Retinal pigment epithelial cell (primary cell): ENCODE measurements around the gene PCYT2.

ENCODE experiments used
- DNase-seq: peaks from one replicate; pipeline ENCODE4 v3.0.0-alpha.2; 2010; ENCODE audit warnings: low read depth
- H3K4me3 ChIP-seq: 2 replicates; pipeline ENCODE4 v1.5.1; 2011; ENCODE audit warnings: mild to moderate bottlenecking, low read length, control low read depth, moderate library complexity
- TF ChIP-seq, protein P1 (sequence below): conservative IDR thresholded peaks from 2 replicates; pipeline ENCODE4 v1.5.1; 2011; ENCODE audit warnings: low read depth, low read length, control low read depth, inconsistent platforms

PCYT2 gene

DNA sequence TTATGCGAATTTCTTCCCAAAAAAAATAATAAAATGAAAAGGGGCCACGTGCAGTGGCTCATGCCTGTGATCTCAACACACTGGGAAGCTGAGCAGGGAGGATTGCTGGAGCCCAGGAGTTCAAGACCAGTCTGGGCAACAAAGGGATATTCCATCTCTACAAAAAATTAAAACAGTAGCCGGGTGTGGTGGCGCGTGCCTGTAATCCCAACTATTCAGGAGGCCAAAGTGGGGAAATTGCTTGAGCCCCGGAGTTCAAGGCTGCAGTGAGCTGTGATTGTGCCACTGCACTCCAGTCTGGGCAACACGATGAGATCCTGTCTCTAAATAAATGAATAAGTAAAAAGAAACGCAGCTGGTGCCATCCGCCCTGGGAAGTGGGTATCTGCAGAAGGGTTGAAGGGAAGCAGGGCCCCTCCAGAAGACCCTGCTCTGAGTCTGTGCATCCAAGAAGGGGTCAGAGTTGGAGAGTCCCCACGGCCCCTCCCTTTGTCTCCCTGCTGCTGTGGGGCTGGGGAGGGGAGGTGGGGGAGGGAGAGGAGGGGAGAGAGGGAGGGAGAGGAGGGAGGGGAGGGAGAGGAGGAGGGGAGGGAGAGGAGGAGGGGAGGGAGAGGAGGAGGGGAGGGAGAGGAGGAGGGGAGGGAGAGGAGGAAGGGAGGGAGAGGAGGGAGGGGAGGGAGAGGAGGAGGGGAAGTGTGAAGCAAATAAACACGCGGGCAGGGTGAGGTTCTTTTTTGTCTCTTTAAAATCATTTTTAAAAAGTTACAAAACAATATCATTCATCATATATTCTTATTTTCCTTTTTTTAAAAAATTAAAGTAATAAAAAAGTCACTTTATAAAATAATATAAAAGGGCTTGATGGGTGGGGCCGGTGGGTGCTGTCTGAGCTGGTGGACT lies 40.8 kb upstream of the PCYT2 start:
- H3K4me3 ChIP-seq = no peak overlapping the region
- TF ChIP-seq, protein P1, sequence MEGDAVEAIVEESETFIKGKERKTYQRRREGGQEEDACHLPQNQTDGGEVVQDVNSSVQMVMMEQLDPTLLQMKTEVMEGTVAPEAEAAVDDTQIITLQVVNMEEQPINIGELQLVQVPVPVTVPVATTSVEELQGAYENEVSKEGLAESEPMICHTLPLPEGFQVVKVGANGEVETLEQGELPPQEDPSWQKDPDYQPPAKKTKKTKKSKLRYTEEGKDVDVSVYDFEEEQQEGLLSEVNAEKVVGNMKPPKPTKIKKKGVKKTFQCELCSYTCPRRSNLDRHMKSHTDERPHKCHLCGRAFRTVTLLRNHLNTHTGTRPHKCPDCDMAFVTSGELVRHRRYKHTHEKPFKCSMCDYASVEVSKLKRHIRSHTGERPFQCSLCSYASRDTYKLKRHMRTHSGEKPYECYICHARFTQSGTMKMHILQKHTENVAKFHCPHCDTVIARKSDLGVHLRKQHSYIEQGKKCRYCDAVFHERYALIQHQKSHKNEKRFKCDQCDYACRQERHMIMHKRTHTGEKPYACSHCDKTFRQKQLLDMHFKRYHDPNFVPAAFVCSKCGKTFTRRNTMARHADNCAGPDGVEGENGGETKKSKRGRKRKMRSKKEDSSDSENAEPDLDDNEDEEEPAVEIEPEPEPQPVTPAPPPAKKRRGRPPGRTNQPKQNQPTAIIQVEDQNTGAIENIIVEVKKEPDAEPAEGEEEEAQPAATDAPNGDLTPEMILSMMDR = no peak
- no peak for DNase-seq

DNA sequence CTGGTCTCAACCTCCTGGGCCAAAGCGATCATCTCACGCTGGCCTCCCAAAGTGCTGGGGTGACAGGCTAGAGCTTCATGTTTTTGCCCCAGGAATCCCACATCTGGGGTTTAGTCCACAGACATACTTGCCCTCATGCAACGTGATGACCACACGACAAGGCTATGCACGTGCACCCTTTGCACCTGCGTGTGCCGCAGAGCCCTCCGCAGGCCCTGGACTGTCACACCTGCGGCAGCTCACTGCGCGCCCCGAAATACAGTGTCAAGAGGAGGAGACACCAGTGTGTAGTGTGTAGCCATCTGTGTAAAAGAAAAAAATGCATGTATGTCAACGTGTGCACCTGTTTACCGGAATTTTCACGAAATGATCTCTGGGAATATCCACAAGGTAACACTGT lies 39.3 kb upstream of the PCYT2 start:
- DNase-seq = no peak
- TF ChIP-seq, protein P1 = no peak
- no peak overlapping the region for H3K4me3 ChIP-seq

DNA sequence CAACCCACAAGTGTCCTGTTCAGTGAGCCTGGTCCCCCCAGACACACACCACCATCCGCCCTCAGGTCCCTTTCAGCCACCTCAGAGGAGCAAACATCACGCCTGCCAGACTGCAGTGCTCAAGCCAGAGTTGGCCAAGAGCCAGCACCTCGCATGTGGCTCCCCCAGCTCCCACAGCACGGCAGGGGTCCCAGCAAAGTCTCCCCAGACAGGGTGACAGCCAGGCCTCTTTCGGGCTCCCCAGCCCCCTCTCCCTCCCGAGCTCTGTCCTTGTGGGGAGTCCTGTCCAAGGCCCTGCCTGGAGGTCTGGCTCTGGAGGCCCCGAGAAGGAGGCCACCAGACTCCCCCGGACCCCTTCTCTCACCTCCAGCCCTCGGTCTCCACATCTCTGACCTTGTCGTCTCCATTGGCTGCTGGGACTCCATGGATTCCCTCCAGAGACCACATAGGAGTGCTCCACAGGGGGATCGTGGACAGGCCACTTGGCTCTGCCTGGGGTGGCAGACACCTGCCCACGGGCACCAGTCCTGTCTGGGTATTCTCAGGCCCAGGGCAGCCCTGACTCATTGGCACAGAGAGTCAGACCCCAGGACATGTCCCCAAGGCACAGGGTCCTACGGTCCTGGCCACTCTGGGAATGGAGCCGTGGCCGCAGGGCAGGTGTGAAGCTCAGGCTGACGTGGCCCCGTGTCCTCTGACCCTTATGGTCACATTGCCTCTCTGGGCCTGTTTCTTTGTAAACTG lies 37.6 kb upstream of the PCYT2 start:
- H3K4me3 ChIP-seq = no peak overlapping the region
- DNase-seq = no peak
- TF ChIP-seq, protein P1 = no peak

DNA sequence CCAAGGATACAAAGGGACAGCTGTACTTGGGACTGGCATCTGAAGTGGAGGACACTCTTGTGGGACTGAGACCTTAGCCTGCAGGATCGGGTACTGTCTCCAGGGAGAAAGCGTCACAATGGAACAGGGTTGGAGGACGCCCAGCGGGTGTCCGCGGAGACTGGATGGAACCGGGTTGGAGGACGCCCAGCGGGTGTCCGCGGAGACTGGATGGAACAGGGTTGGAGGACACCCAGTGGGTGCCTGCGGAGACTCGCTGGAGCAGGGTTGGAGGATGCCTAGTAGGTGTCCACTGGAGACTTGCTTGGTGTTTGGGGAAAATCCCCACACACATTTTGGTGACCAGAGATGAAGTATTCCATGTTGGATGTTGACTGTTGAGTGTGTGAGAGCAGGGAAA lies 36.0 kb upstream of the PCYT2 start, which contains the start of gene MYADML2:
MYADML2 (minus strand) TSS at position 45 of the 400 bp plus-strand sequence. CDS start 5,492 bp downstream, outside the sequence.
- TF ChIP-seq, protein P1 = no peak
- DNase-seq = no peak
- H3K4me3 ChIP-seq = no peak within 1 kb of the TSS

DNA sequence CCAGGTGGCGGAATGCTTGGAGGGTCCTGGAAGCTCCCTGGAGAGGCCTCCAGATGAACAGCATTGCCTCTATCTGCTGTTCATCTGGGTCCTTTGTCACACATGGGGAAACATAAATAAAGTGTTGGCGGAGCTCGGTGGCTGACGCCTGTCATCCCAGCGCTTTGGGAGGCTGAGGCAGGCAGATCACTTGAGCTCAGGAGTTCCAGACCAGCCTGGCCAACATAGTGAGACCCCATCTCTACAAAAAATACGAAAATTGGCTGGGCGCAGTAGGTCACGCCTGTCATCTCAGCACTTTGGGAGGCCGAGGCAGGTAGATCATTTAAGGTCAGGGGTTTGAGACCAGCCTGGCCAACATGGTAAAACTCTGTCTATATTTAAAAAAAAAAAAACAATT lies 33.7 kb upstream of the PCYT2 start:
- H3K4me3 ChIP-seq = no peak overlapping the region
- no peak for DNase-seq
- TF ChIP-seq, protein P1 = no peak

DNA sequence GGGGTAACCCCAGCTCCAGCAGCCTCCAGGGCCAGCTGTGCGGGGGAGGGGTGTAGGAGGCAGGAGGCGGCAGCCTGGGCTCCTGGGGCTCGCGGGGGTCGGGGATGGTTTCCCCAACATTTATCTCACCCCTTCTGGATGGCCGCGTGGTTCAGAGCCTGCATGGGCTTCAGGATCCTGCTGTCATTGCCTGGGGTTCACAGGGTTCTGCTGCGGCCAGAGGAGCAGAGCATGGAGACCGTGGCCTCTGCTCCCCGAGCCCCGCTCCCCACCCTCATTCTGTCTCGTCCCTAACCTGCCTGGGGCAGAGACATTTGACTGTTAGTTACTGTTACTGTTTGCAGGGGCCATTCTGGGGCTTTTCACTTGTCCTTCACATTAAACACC lies 31.0 kb upstream of the PCYT2 start:
- TF ChIP-seq, protein P1 = no peak
- H3K4me3 ChIP-seq = no peak overlapping the region
- DNase-seq = no peak
